Measurements from ENCODE around the gene DST. TPM values are rescaled to one million over a fixed set of nuclear protein-coding genes. Genes with fewer than 3 reads are reported as not detected.

The DST gene
- total RNA-seq, 2 experiments from 2014 or later = 5.7 to 5.9 TPM

- POLR2A ChIA-PET = no interaction called here
- Histone ChIP-seq H3K27ac (ENCODE audit: low read depth in 1 of 2, low read length in 2 of 2) (no peak overlapping the region), H3K4me3 (ENCODE audit: low read length) (no peak overlapping the region), H3K9me3 (ENCODE audit: control insufficient read depth in 1 of 2, insufficient read depth in 1 of 2, low read length in 2 of 2) (peaks cover 0 to 4% of the 10 kb centered on the region in 2 experiments), H3K4me1 (ENCODE audit: insufficient read depth, low read length) (no peaks in the 10 kb centered on the region), H3K27me3 (ENCODE audit: control insufficient read depth in 1 of 2, insufficient read depth in 2 of 2, low read length in 2 of 2) (no peaks in the 10 kb centered on the region), H3K36me3 (ENCODE audit: insufficient read depth, low read length) (no peaks in the 10 kb centered on the region)
- DNase-seq (no peak), ATAC-seq (ENCODE audit: poor library complexity) (no peak)
- intact Hi-C loops (cut with DNase I, micrococcal nuclease) = no loop called here
- H3K27ac Mint-ChIP-seq = no peak overlapping the region
- no peaks in the 10 kb centered on the region for H3K36me3 Mint-ChIP-seq (ENCODE audit: low read depth)
- no peaks in the 10 kb centered on the region for H3K4me1 Mint-ChIP-seq (ENCODE audit: low read depth)
- no peaks in the 10 kb centered on the region for H3K27me3 Mint-ChIP-seq
- TF ChIP-seq CTCF (IDR thresholded peaks at IDR 0.05) = no peak
- H3K4me3 Mint-ChIP-seq = no peak overlapping the region
- CTCF ChIA-PET = no interaction called here
- no peaks in the 10 kb centered on the region for H3K9me3 Mint-ChIP-seq
These were observed 196.9 kb downstream of the DST start for GRCh38 chr6:56445818-56446217.

GRCh38 chr6:56444855-56445254, 197.8 kb downstream of the DST start:
- no peak overlapping the region for H3K4me3 Mint-ChIP-seq
- intact Hi-C loops (cut with DNase I, micrococcal nuclease) = no loop called here
- no peak for DNase-seq
- peaks cover under 1% of the 10 kb centered on the region for H3K9me3 Mint-ChIP-seq
- no peak overlapping the region for H3K27ac Mint-ChIP-seq
- no peaks in the 10 kb centered on the region for H3K27me3 Mint-ChIP-seq
- Histone ChIP-seq H3K4me3 (ENCODE audit: low read length) (no peak overlapping the region), H3K27me3 (ENCODE audit: control insufficient read depth in 1 of 2, insufficient read depth in 2 of 2, low read length in 2 of 2) (no peaks in the 10 kb centered on the region), H3K36me3 (ENCODE audit: insufficient read depth, low read length) (no peaks in the 10 kb centered on the region), H3K9me3 (ENCODE audit: control insufficient read depth in 1 of 2, insufficient read depth in 1 of 2, low read length in 2 of 2) (peaks cover 0 to 8% of the 10 kb centered on the region in 2 experiments), H3K4me1 (ENCODE audit: insufficient read depth, low read length) (no peaks in the 10 kb centered on the region), H3K27ac (ENCODE audit: low read depth in 1 of 2, low read length in 2 of 2) (no peak overlapping the region)
- ChIA-PET CTCF (no interaction called here), POLR2A (no interaction called here)
- TF ChIP-seq CTCF (IDR thresholded peaks at IDR 0.05) = no peak
- H3K4me1 Mint-ChIP-seq (ENCODE audit: low read depth) = no peaks in the 10 kb centered on the region
- H3K36me3 Mint-ChIP-seq (ENCODE audit: low read depth) = no peaks in the 10 kb centered on the region
- ATAC-seq (ENCODE audit: poor library complexity) = no peak

GRCh38 chr6:56440551-56440981, 202.1 kb downstream of the DST start:
- ChIA-PET CTCF (no interaction called here), POLR2A (no interaction called here)
- Mint-ChIP-seq H3K9me3 (peaks cover 8% of the 10 kb centered on the region), H3K27me3 (peaks cover 18% of the 10 kb centered on the region), H3K4me3 (no peak overlapping the region), H3K36me3 (ENCODE audit: low read depth) (no peaks in the 10 kb centered on the region), H3K27ac (no peak overlapping the region), H3K4me1 (ENCODE audit: low read depth) (no peaks in the 10 kb centered on the region)
- Histone ChIP-seq H3K4me1 (ENCODE audit: insufficient read depth, low read length) (no peaks in the 10 kb centered on the region), H3K9me3 (ENCODE audit: control insufficient read depth in 1 of 2, insufficient read depth in 1 of 2, low read length in 2 of 2) (peaks cover 0 to 8% of the 10 kb centered on the region in 2 experiments), H3K36me3 (ENCODE audit: insufficient read depth, low read length) (no peaks in the 10 kb centered on the region), H3K27ac (ENCODE audit: low read depth in 1 of 2, low read length in 2 of 2) (no peak overlapping the region), H3K27me3 (ENCODE audit: control insufficient read depth in 1 of 2, insufficient read depth in 2 of 2, low read length in 2 of 2) (no peaks in the 10 kb centered on the region), H3K4me3 (ENCODE audit: low read length) (no peak overlapping the region)
- TF ChIP-seq CTCF (IDR thresholded peaks at IDR 0.05) = no peak
- intact Hi-C loops (cut with DNase I, micrococcal nuclease) = no loop called here
- no peak for DNase-seq
- ATAC-seq (ENCODE audit: poor library complexity) = no peak

Measured in CD4-positive, alpha-beta T cell (primary cell).